Peyer's patch (tissue), 4 donors: ENCODE measurements around the gene LRRC32.

Experiments
- CTCF ChIP-seq, 6 experiments: fragments of 450-650 bp in 4 of 6; fragments of 200-600 bp in 2 of 6; sonication (generic) in 1 of 6; IDR thresholded peaks; one replicate each; pipeline ENCODE4 v1.5.1; 2017 to 2019; ENCODE audit warnings: antibody characterized with exemption in 6 of 6, mild to moderate bottlenecking in 3 of 6, moderate library complexity in 1 of 6
- POLR2A ChIP-seq, 2 donors: fragments of 450-650 bp; IDR thresholded peaks; one replicate each; pipeline ENCODE4 v1.5.1; 2017; ENCODE audit warnings: antibody characterized with exemption in 2 of 2, mild to moderate bottlenecking in 2 of 2, moderate library complexity in 2 of 2

GRCh38 chr11:76625472-76626186 lies 44.9 kb downstream of the LRRC32 start:
- TF ChIP-seq CTCF (IDR thresholded peaks at IDR 0.05) = no peak
- no peak for TF ChIP-seq POLR2A (IDR thresholded peaks at IDR 0.05)
